CD4-positive, alpha-beta T cell treated with Interleukin-2 at 100 ng/mL for 4 hours (primary cell): ENCODE measurements around the gene DNAJC15.

Source experiments
- DNase-seq: peaks from one replicate; pipeline ENCODE4 v3.0.0-alpha.2; 2020; ENCODE audit warnings: low spot score

DNAJC15 gene

GRCh38 chr13:43127103-43127798 is 103.9 kb downstream of the DNAJC15 start:
- no peak for DNase-seq

GRCh38 chr13:43127827-43128226 is 104.4 kb downstream of the DNAJC15 start:
- DNase-seq = no peak

- no peak for DNase-seq
These were observed 105.1 kb downstream of the DNAJC15 start for GRCh38 chr13:43128504-43128961.

- DNase-seq = no peak
These were observed 105.7 kb downstream of the DNAJC15 start for GRCh38 chr13:43129066-43129465.

GRCh38 chr13:43129511-43130110 is 106.2 kb downstream of the DNAJC15 start:
- no peak for DNase-seq

- no peak for DNase-seq
These were observed 108.9 kb downstream of the DNAJC15 start for GRCh38 chr13:43132257-43132656.

- no peak for DNase-seq
These were observed 109.5 kb downstream of the DNAJC15 start for GRCh38 chr13:43132911-43133310.

GRCh38 chr13:43133792-43134191 is 110.4 kb downstream of the DNAJC15 start:
- DNase-seq = no peak

- DNase-seq = no peak
These were observed 111.5 kb downstream of the DNAJC15 start for GRCh38 chr13:43134868-43135267.

- no peak for DNase-seq
These were observed 112.1 kb downstream of the DNAJC15 start for GRCh38 chr13:43135516-43135915.

- DNase-seq = no peak
These were observed 113.7 kb downstream of the DNAJC15 start for GRCh38 chr13:43136920-43137575.

- DNase-seq = no peak
These were observed 115.8 kb downstream of the DNAJC15 start for GRCh38 chr13:43139211-43139610.

- DNase-seq = no peak
These were observed 116.5 kb downstream of the DNAJC15 start for GRCh38 chr13:43139921-43140320.

GRCh38 chr13:43140985-43141384 is 117.6 kb downstream of the DNAJC15 start:
- no peak for DNase-seq

GRCh38 chr13:43141685-43142084 is 118.3 kb downstream of the DNAJC15 start:
- DNase-seq = no peak

GRCh38 chr13:43143591-43143990 is 120.2 kb downstream of the DNAJC15 start:
- no peak for DNase-seq

GRCh38 chr13:43145534-43146196 is 122.3 kb downstream of the DNAJC15 start:
- DNase-seq = no peak

- DNase-seq = no peak
These were observed 123.0 kb downstream of the DNAJC15 start for GRCh38 chr13:43146400-43146799.

- DNase-seq = no peak
These were observed 127.2 kb downstream of the DNAJC15 start for GRCh38 chr13:43150369-43151207.

GRCh38 chr13:43153436-43154090 is 130.2 kb downstream of the DNAJC15 start:
- no peak for DNase-seq

GRCh38 chr13:43154156-43154651 is 130.8 kb downstream of the DNAJC15 start:
- DNase-seq = no peak
